ENCODE results near the gene TBPL1. TPM values are rescaled to one million over a fixed set of nuclear protein-coding genes. Genes with fewer than 3 reads are reported as not detected.

Gene TBPL1
- total and polyA plus RNA-seq, 10 of the 15 experiments (the other 5 are each of a cell fraction or from before 2014, with no cell fraction given): 34.6 to 71.2 (median 43.0) TPM

GRCh38 chr6:133952815-133953633 lies at the start of gene TBPL1 (continued):
- TF ChIP-seq ZBED1 (IDR thresholded peaks at IDR 0.05; ENCODE audit: borderline replicate concordance) (peak; percentile 49; the same call in 1 of the 2 replicates), TARDBP (IDR thresholded peaks at IDR 0.05; ENCODE audit: borderline replicate concordance) (peak; percentile 83; the same call in 1 of the 2 replicates), ZNF687 (IDR thresholded peaks at IDR 0.05) (no peak), ATF2 (IDR thresholded peaks at IDR 0.05; ENCODE audit: low read length) (peak; percentile 54; the same call in 1 of the 2 replicates), SMC3 (IDR thresholded peaks at IDR 0.05; ENCODE audit: borderline replicate concordance, low read length) (no peak), USF1 (IDR thresholded peaks at IDR 0.05; ENCODE audit: borderline replicate concordance, extremely low read length, insufficient read depth, low read depth, low read length) (no peak), ZBTB33 (IDR thresholded peaks at IDR 0.05) (no peak), ZNF24 (IDR thresholded peaks at IDR 0.05) (peak; percentile 74; the same call in 1 of the 2 replicates), DPF2 (IDR thresholded peaks at IDR 0.05) (no peak), REST (IDR thresholded peaks at IDR 0.05; ENCODE audit: low read depth, low read length) (no peak), IKZF2 (IDR thresholded peaks at IDR 0.05) (peak; percentile 24 to 55), NR2C2 (IDR thresholded peaks at IDR 0.05; ENCODE audit: borderline replicate concordance, control insufficient read depth, insufficient read length, low read depth) (no peak), TCF12 (IDR thresholded peaks at IDR 0.05; ENCODE audit: low read depth, low read length) (peak; percentile 73; the same call in 1 of the 2 replicates), RFX5 (IDR thresholded peaks at IDR 0.05; ENCODE audit: low read depth, low read length) (no peak), MTA2 (IDR thresholded peaks at IDR 0.05; ENCODE audit: low read depth) (peak; percentile 44; the same call in 1 of the 2 replicates)
